Right lobe of liver (tissue), 6 donors: ENCODE data around the gene CERS5. TPM values are rescaled to one million over a fixed set of nuclear protein-coding genes. Genes with fewer than 3 reads are reported as not detected.
"Not testable (repeated sequence)": the region's sequence is repeated elsewhere in the genome, so short reads cannot be mapped to it uniquely, and the experiment has no call there.

ENCODE experiments used
- ATAC-seq, 4 donors: fragments of 200-7000 bp; cut with Tn5 transposase; one replicate each; pipeline ENCODE4 v1.9.1; 2020; ENCODE audit warnings: mild to moderate bottlenecking in 4 of 4, moderate library complexity in 4 of 4
- DNase-seq, 3 donors: peaks; one replicate each; pipeline ENCODE4 v3.0.0-alpha.2; 2020
- H3K27ac ChIP-seq, 3 donors: fragments of 200-600 bp; one replicate each; pipeline ENCODE4 v1.8.0; 2022
- H3K27me3 ChIP-seq, 2 donors: fragments of 200-600 bp; one replicate each; pipeline ENCODE4 v1.8.0; 2022
- H3K36me3 ChIP-seq, 4 donors: fragments of 200-600 bp; sonication (generic) in 1 of 4; one replicate each; pipeline versions ENCODE4 v1.5.1 to v1.8.0; 2017 to 2022; ENCODE audit warnings: control low read depth in 1 of 4
- H3K4me1 ChIP-seq, 4 donors: fragments of 200-600 bp; sonication (generic) in 1 of 4; one replicate each; pipeline versions ENCODE4 v1.5.1 to v1.8.0; 2017 to 2022; ENCODE audit warnings: control low read depth in 1 of 4
- H3K4me3 ChIP-seq, 3 donors: fragments of 200-600 bp; one replicate each; pipeline ENCODE4 v1.8.0; 2022
- H3K9me3 ChIP-seq, 4 donors: fragments of 200-600 bp; sonication (generic) in 1 of 4; one replicate each; pipeline versions ENCODE4 v1.5.1 to v1.8.0; 2017 to 2022; ENCODE audit warnings: control low read depth in 1 of 4
- POLR2A ChIP-seq: fragments of 450-650 bp; IDR thresholded peaks from one replicate; pipeline ENCODE4 v1.6.1; 2017; ENCODE audit warnings: antibody characterized with exemption, mild to moderate bottlenecking
- WGBS: methylation state at CpG from one replicate; pipeline ENCODE4 v1.1.6; 2018; ENCODE audit warnings: low coverage, low lambda C conversion rate; ENCODE audit not compliant: insufficient coverage; ENCODE audit errors: missing lambda C conversion rate; 5-methylcytosine and 5-hydroxymethylcytosine counted together
- intact Hi-C, 2 donors: fragments of 100-400 bp; cut with DNase I; formaldehyde crosslinking; loops; one replicate each; pipeline versions ENCODE4 v1.11.2 to v1.14.1; 2022
- total RNA-seq, 6 experiments: library from RNA; depleted of rRNA in 2 of 6; stranded (reverse); fragments of >200 nt in 2 of 6; fragmentation: NEBNext Ultra II Directional in 3 of 6; extraction: Animal tissue kit (Norgen Biotek cat#: 25700) in 3 of 6; gene quantifications; one replicate each; pipeline versions ENCODE4 v1.1.0 to v1.2.4, GENCODE V29; 2016 to 2023
- TF ChIP-seq, protein P1 (sequence below), 4 donors: fragments of 200-600 bp in 3 of 4; fragments of 450-650 bp in 1 of 4; IDR thresholded peaks; one replicate each; pipeline versions ENCODE4 v1.5.1 to v1.8.0; 2016 to 2022; ENCODE audit warnings: antibody characterized with exemption in 4 of 4, mild to moderate bottlenecking in 2 of 4
- donor health status: DM: no; HTN: yes; CAD: no.
- donor health status: DM: no; HTN: no; CAD: no.
- donor health status: DM: no; HTN: no; CAD: no.
- donor health status: DM: no; HTN: yes; CAD: no.
- donor health status: DM: no; HTN: yes; CAD: no.

Gene CERS5
- total RNA-seq, 6 experiments from 2014 or later = 5.0 to 12.0 (median 8.0) TPM

DNA sequence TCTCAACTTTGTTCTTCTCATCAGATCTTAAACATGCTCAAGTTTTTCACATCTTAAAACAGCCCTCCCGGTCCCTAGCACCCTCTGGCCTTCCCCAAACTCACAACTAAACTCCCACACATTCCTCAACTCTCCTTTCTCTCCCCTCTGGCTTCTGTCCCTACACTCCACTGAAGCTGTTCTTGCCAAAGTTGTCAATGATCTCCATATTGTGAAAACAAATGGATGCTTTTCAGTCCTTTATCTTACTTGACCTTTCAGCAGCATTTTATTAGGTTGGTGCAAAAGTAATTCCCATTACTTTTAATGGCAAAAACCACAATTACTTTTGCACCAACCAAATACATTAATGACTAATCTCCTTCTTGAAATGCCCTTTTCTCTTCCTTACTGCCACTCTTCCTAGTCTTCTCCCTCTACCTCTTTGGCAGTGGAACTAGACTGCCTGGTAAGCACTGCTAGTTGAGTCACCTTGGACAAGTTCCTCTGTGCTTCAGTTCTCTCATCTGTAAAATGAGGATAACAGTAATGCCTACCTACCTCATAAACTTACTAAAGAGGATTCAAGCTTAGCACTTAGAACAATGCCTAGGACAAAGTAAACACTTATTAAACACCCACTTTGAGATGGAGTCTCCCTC, 16.0 kb downstream of the CERS5 start:
- 60% methylated on average over 1 of the region's 1 CpG for WGBS
- no peaks in the 10 kb centered on the region for H3K36me3 ChIP-seq
- DNase-seq = no peak
- no peaks in the 10 kb centered on the region for H3K27me3 ChIP-seq
- ATAC-seq = no peak
- intact Hi-C loops = no loop called here
- no peaks in the 10 kb centered on the region for H3K9me3 ChIP-seq
- H3K27ac ChIP-seq = no peak overlapping the region
- no peaks in the 10 kb centered on the region for H3K4me1 ChIP-seq
- no peak overlapping the region for H3K4me3 ChIP-seq
- TF ChIP-seq POLR2A = no peak
- TF ChIP-seq, protein P1, sequence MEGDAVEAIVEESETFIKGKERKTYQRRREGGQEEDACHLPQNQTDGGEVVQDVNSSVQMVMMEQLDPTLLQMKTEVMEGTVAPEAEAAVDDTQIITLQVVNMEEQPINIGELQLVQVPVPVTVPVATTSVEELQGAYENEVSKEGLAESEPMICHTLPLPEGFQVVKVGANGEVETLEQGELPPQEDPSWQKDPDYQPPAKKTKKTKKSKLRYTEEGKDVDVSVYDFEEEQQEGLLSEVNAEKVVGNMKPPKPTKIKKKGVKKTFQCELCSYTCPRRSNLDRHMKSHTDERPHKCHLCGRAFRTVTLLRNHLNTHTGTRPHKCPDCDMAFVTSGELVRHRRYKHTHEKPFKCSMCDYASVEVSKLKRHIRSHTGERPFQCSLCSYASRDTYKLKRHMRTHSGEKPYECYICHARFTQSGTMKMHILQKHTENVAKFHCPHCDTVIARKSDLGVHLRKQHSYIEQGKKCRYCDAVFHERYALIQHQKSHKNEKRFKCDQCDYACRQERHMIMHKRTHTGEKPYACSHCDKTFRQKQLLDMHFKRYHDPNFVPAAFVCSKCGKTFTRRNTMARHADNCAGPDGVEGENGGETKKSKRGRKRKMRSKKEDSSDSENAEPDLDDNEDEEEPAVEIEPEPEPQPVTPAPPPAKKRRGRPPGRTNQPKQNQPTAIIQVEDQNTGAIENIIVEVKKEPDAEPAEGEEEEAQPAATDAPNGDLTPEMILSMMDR (IDR thresholded peaks at IDR 0.05) = no peak

DNA sequence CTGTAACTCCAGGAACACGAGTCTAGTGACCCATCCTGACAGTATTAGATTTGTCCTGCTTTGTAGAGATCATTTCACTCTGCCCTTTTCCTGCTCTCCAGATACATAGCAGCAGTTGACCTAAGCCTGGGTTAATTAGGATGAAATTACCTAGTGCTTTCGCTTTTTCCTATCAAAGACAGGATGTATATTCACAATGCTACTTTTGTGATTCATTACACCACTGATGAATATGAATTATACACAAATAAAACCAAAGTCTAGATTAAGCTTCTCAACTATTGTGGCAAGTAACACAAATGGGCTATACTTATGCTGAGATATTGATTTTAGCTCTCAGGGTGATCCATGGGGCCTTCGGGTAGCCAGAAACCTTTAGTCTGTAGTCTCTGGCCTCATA, 17.9 kb downstream of the CERS5 start:
- ATAC-seq (no peak), DNase-seq (no peak)
- Histone ChIP-seq H3K27me3 (no peaks in the 10 kb centered on the region), H3K9me3 (no peaks in the 10 kb centered on the region), H3K4me1 (no peaks in the 10 kb centered on the region), H3K27ac (no peak overlapping the region), H3K4me3 (no peak overlapping the region), H3K36me3 (no peaks in the 10 kb centered on the region)
- intact Hi-C loops = no loop called here
- WGBS = 61% methylated on average over 3 of the region's 3 CpGs
- TF ChIP-seq, protein P1 (IDR thresholded peaks at IDR 0.05) = no peak
- TF ChIP-seq POLR2A = no peak

DNA sequence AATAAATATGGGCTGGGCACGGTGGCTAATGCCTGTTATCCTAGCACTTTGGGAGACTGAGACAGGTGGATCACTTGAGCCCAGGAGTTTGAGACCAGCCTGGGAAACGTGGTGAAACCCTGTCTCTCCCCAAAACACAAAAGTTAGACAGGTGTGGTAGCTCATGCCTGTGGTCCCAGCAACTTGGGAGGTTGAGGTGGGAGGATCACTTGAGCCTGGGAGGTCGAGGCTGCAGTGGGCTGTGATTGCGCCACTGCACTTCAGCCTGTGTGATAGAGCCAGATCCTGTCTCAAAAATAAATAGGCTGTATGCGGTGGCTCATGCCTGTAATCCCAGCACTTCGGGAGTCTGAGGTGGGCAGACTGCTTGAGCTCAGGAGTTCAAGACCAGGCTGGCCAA, 19.2 kb downstream of the CERS5 start:
- H3K36me3 ChIP-seq, H3K4me3 ChIP-seq, intact Hi-C loops, H3K27ac ChIP-seq, H3K27me3 ChIP-seq, ATAC-seq, H3K4me1 ChIP-seq, DNase-seq, H3K9me3 ChIP-seq: not testable (repeated sequence)
- 83% methylated on average over 6 of the region's 6 CpGs for whole genome bisulfite sequencing

DNA sequence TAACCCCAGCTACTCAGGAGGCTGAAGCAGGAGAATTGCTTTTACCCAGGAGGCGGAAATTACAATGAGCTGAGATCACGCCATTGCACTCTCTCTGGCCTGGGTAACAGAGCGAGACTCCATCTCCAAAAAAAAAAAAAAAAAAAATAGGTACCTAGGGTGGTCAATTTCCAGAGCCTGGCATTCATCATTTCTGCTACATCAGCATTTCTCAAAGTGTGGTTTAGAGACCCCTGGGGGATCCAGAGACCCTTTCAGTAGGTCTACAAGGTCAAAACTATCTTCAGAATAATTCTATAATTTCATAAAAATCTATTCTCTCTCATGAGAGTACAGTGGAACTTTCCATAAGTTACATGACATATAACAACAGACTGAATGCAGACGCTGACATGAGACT, 19.9 kb downstream of the CERS5 start:
- Histone ChIP-seq H3K9me3 (no peaks in the 10 kb centered on the region), H3K36me3 (peaks cover 0 to 4% (median 0%) of the 10 kb centered on the region in 4 donors), H3K27me3 (no peaks in the 10 kb centered on the region), H3K4me1 (no peaks in the 10 kb centered on the region), H3K4me3 (no peak overlapping the region), H3K27ac (no peak overlapping the region)
- ATAC-seq = no peak
- 100% methylated on average over 4 of the region's 4 CpGs for WGBS
- DNase-seq = no peak
- intact Hi-C loops = no loop called here
- no peak for TF ChIP-seq POLR2A
- TF ChIP-seq, protein P1 (IDR thresholded peaks at IDR 0.05) = no peak

DNA sequence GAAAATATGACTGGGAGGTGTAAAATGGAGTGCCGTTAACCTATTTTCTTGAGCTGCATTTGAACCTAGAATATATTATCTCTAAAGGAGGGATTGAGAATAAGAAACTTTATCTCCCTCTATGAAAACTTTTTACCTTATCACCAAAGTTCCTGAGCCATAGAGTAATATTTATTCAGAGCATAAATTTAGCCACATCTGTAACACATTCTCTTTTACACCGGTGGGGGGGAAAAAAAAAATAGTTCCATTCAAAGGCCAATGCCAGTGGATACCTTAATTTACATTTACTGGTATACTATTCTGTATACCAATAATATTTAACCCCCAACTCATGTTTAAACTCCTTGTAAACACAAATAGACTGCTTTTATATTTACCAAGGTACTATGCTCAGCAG, 21.7 kb downstream of the CERS5 start:
- no peak for TF ChIP-seq POLR2A
- TF ChIP-seq, protein P1 (IDR thresholded peaks at IDR 0.05) = no peak
- Histone ChIP-seq H3K4me3 (no peak overlapping the region), H3K4me1 (no peaks in the 10 kb centered on the region), H3K36me3 (peaks cover 0 to 9% (median 0%) of the 10 kb centered on the region in 4 donors), H3K27ac (no peak overlapping the region), H3K9me3 (no peaks in the 10 kb centered on the region), H3K27me3 (no peaks in the 10 kb centered on the region)
- ATAC-seq (no peak), DNase-seq (no peak)
- 78% methylated on average over 2 of the region's 2 CpGs for WGBS
- intact Hi-C loops = no loop called here
